WI38 (cell line): ENCODE data around the gene MS4A18.

Experiments used
- H3K4me3 ChIP-seq: 2 replicates; pipeline ENCODE4 v1.5.1; 2011; ENCODE audit warnings: low read depth, mild to moderate bottlenecking, control low read depth, low read length
- TF ChIP-seq, protein P1 (sequence below): IDR thresholded peaks from 2 replicates; pipeline ENCODE4 v1.5.1; 2012; ENCODE audit warnings: low read depth, mild to moderate bottlenecking, control low read depth, low read length

MS4A18 gene

DNA sequence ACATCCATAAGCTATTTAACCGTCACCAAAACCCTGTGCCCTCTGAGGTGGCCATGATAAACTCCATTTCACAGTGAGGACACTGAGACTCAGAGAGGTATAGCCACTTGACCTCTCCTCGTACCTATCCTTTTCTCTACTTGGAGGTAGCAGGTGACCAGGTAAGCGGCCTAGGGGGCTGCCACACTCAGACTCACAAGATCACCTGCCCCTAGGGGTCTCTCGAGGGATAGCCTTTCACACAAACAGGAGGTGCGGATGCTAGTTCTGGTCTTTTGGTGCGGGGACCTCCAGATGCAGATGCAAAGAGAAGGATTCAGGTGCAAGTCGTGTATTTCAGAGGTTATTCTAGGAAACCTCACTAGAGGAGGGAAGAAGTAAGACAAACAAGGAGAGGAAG lies 14.6 kb downstream of the MS4A18 start:
- TF ChIP-seq, protein P1, sequence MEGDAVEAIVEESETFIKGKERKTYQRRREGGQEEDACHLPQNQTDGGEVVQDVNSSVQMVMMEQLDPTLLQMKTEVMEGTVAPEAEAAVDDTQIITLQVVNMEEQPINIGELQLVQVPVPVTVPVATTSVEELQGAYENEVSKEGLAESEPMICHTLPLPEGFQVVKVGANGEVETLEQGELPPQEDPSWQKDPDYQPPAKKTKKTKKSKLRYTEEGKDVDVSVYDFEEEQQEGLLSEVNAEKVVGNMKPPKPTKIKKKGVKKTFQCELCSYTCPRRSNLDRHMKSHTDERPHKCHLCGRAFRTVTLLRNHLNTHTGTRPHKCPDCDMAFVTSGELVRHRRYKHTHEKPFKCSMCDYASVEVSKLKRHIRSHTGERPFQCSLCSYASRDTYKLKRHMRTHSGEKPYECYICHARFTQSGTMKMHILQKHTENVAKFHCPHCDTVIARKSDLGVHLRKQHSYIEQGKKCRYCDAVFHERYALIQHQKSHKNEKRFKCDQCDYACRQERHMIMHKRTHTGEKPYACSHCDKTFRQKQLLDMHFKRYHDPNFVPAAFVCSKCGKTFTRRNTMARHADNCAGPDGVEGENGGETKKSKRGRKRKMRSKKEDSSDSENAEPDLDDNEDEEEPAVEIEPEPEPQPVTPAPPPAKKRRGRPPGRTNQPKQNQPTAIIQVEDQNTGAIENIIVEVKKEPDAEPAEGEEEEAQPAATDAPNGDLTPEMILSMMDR, result no peak
- H3K4me3 ChIP-seq, result no peak overlapping the region

DNA sequence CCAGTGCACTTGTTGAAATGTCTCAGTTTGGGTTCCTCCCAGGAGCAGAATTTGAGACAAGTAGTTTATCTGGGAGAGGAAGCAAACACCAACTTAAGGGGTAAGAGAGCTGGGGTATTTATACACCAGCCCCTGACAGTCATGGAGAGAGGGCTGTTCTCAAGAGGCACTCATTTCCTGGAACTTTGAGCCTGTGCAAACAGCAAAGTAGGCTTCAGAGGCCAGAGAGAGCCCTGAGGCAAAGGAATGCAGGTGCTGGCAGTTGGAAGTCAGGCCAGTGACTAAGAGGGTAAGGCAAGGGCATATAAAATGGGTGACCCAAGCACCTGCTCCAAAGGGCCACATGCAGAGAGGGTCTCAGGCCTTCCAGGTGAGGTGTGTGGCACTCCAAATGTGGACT lies 16.1 kb downstream of the MS4A18 start:
- TF ChIP-seq, protein P1, result no peak
- H3K4me3 ChIP-seq, result no peak overlapping the region

DNA sequence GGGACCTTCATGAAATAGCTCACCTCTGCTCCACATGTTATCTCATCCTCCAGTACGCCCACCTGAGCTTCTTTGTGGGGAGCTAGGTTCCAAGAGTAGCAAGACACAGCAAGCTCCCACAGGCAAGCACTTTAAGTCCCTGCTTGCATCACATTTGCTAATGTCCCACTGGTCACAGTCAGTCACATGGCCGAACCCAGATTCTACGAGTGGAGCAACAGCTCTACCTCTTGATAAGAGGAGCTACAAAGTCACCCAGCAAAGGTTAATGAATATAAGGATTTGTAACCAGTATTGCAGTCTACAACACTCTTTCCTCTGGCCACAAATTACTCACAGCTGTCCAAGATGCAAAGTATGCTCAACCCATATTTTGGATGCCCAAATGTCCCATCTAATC lies 16.9 kb downstream of the MS4A18 start:
- TF ChIP-seq, protein P1, result no peak

DNA sequence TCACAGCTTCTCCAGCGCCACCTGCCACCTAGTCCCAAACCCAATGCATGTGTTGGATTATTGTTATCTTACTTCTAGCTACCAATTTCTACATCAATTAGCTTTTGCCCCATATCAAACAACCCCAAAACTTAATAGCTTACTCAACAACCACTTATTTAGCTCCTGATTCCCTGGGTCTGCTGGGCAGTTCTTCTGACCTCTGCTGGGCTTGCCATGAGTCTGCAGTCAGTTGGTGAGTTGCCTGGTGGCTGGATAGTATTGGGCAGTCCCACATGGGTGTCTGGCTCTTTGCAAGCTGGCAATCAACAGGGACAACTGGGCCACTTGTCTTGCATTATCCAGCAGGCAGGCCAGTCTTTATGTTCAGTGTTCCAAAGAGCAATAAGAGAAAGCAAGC lies 18.5 kb downstream of the MS4A18 start:
- TF ChIP-seq, protein P1, result no peak

More for the DNA sequence above, 16.9 kb downstream of the MS4A18 start:
- H3K4me3 ChIP-seq, result no peak overlapping the region

DNA sequence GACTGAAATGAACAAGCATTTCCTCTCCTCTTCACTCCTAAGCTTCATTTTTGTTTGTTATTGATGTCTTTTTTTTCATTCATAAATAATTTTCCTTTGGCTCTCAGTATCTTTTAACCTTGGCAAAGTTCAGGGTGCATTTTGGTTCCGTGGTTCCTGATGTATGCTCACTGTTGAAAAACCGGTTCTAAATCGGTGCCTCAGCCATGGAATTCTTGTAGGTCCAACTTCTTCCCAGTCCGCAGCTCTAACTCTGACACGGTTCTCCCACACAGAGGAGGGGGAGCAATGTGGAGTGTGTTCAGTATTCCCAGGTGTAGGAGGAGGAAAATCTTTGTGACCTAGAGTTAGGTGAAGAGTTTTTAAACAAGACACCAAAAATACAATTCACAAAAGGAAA lies 19.6 kb downstream of the MS4A18 start:
- TF ChIP-seq, protein P1, result no peak
- H3K4me3 ChIP-seq, result no peak overlapping the region

More for the DNA sequence above, 18.5 kb downstream of the MS4A18 start:
- no peak overlapping the region for H3K4me3 ChIP-seq

DNA sequence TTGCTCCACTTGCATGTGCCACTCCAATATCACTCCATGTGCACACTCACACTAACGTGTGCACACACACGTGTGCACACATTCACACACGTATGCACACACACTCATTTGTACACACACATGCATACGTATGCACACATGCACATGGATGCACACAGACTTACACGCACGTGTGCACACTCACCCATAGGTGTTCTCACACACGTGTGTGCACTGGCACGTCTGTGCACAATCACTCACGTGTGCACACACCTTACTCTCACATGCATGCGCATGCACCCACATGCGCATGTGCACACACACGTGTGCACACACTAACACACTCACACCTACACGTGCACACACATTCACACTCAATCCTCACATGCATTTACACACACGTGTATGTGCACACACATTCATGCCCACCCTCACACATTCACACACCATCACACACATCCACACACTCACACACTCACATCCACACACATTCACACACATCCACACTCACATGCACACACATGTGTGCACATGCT lies 22.9 kb downstream of the MS4A18 start:
- TF ChIP-seq, protein P1, result no peak
- H3K4me3 ChIP-seq, result no peak overlapping the region

DNA sequence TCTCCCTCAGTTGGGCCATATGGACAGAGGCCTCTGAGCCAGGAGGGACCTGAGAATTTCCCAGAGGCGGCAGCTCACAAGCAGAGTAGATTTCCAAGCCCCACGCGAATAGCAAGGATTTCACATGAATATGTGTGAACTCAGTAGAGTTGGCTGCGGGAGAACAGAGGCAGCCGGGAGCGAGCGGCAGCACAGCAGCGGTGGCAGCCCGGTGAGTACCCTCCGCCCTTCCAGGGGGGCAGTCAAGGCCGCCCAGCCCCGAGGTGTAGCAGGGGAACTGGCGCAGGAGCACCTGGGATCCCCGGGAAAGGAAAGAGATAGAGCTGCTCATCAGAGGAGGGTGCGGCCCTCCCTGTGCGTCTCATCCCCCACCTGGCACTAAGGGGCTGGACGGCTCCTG lies 23.7 kb downstream of the MS4A18 start:
- TF ChIP-seq, protein P1, result no peak
- no peak overlapping the region for H3K4me3 ChIP-seq
